KOPT-K1 (cell line): Measurements from ENCODE around the gene APOL2.

Experiments
- H3K27ac ChIP-seq: fragments of 200-600 bp; sonication (generic); 2 replicates; pipeline ENCODE4 v1.5.1; 2016; ENCODE audit warnings: antibody characterized with exemption, mild to moderate bottlenecking, low read depth, low read length; ENCODE audit not compliant: poor library complexity, severe bottlenecking
- H3K36me3 ChIP-seq: fragments of 200-600 bp; sonication (generic); 2 replicates; pipeline ENCODE4 v1.5.1; 2017; ENCODE audit warnings: antibody characterized with exemption, mild to moderate bottlenecking, low read length, moderate library complexity; ENCODE audit not compliant: insufficient read depth
- H3K9me3 ChIP-seq: fragments of 200-600 bp; sonication (generic); 2 replicates; pipeline ENCODE4 v1.5.1; 2017; ENCODE audit warnings: antibody characterized with exemption, low read length, mild to moderate bottlenecking; ENCODE audit not compliant: insufficient read depth, poor library complexity, severe bottlenecking

The APOL2 gene

GRCh38 chr22:36239401-36240171 lies at the start of gene APOL2:
TSS of gene APOL2 (minus strand) at chr22:36239527. CDS start at chr22:36233162, 6,365 bp downstream.
- H3K27ac ChIP-seq: peak within 1 kb of the TSS; percentile 81
- peaks cover 24% of the 10 kb centered on the region for H3K36me3 ChIP-seq
- H3K9me3 ChIP-seq: no peaks in the 10 kb centered on the region

- no peak overlapping the region for H3K27ac ChIP-seq
- H3K36me3 ChIP-seq: peaks cover 87% of the 10 kb centered on the region
- peaks cover 13% of the 10 kb centered on the region for H3K9me3 ChIP-seq
Measured at GRCh38 chr22:36288571-36289405, 49.5 kb upstream of the APOL2 start.

DNA sequence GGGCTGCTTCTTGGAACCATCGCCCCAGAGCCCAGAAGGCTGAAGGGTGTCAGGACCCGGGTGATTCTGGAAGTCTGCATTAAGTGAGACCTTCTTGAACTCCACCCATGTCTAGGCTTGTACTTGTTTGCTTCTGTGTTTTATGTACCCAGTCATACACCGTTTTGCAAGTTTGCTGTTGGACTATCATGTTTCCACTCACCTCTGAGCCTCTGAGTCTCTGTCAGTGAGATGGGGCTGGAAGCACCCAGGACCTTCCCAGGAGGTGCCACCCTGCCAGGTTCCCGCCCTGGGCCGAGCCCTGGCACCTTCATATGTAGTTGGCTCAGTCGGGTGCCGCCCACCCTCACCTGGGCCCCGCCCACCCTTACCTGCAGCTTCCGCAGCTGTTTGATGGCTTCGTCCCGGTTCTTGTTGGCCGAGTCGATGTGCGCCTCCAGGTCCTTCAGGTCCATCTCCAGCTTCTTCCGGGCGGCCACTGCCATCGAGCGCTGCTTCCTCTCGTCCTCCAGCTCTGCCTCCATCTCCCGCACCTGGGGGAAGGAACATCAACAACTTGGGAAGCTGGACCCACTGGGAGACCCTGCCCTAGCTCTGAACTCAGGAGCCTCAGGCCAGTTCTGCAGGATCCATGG lies 48.7 kb upstream of the APOL2 start:
- H3K9me3 ChIP-seq: peaks cover 13% of the 10 kb centered on the region
- peaks cover 87% of the 10 kb centered on the region for H3K36me3 ChIP-seq
- no peak overlapping the region for H3K27ac ChIP-seq

- Histone ChIP-seq H3K9me3 (no peaks in the 10 kb centered on the region), H3K27ac (no peak overlapping the region), H3K36me3 (peaks cover 88% of the 10 kb centered on the region)
Measured at GRCh38 chr22:36286096-36286957, 47.0 kb upstream of the APOL2 start.

- Histone ChIP-seq H3K36me3 (peaks cover 93% of the 10 kb centered on the region), H3K27ac (no peak overlapping the region), H3K9me3 (no peaks in the 10 kb centered on the region)
Measured at GRCh38 chr22:36285545-36285944, 46.2 kb upstream of the APOL2 start.

GRCh38 chr22:36285017-36285416 lies 45.7 kb upstream of the APOL2 start:
- H3K27ac ChIP-seq: no peak overlapping the region
- H3K36me3 ChIP-seq: peaks cover 92% of the 10 kb centered on the region
- H3K9me3 ChIP-seq: no peaks in the 10 kb centered on the region

DNA sequence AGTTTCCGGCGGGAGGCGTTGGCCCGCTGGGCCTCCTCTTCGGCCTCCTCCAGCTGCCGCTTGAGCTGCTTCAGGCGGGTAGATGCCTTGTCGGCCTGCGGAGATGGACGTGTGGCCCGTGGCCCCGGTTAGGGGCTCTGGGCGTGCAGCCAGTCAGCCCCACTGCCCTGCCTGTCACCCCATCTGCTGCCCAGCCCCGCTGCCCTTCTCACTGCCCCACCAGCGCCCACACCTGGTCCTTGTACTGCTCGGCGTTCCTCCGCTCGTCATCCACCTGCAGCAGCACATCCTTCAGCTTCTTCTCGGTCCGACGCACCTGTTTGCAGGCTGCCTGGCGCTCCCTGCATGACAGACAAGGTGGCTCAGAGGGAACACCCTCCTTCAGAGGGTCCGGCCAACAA lies 44.8 kb upstream of the APOL2 start:
- Histone ChIP-seq H3K9me3 (no peaks in the 10 kb centered on the region), H3K36me3 (peaks cover 90% of the 10 kb centered on the region), H3K27ac (no peak overlapping the region)

- no peaks in the 10 kb centered on the region for H3K9me3 ChIP-seq
- no peak overlapping the region for H3K27ac ChIP-seq
- peaks cover 74% of the 10 kb centered on the region for H3K36me3 ChIP-seq
Measured at GRCh38 chr22:36282328-36282831, 43.1 kb upstream of the APOL2 start.

DNA sequence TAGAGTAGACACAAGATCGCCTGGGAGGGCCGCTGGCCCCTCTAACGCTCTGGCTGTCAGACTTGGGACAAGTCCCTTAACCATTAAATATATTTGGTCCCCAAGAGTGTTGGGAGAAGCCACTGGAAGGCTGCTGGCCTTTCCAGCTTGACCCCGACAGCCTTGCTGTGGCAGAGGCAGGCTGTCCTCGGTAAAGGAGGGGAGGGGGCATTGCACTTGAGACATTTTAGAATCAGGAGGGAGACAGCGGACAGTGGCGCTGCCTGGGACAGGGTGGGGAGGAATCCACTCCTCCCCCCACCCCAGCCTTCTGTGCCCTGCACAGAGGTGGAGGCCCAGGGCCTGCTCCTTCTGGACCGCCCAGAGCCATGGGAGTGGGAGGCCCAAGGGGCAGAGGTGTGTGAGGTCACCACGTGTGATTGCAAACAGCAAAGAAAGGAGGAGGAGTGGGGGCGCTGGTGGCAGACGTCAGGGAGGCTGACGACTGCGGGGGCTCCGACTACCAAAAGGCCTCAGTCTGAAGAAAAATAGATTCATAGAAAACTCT lies 42.5 kb upstream of the APOL2 start:
- H3K36me3 ChIP-seq: peaks cover 69% of the 10 kb centered on the region
- no peaks in the 10 kb centered on the region for H3K9me3 ChIP-seq
- no peak overlapping the region for H3K27ac ChIP-seq

DNA sequence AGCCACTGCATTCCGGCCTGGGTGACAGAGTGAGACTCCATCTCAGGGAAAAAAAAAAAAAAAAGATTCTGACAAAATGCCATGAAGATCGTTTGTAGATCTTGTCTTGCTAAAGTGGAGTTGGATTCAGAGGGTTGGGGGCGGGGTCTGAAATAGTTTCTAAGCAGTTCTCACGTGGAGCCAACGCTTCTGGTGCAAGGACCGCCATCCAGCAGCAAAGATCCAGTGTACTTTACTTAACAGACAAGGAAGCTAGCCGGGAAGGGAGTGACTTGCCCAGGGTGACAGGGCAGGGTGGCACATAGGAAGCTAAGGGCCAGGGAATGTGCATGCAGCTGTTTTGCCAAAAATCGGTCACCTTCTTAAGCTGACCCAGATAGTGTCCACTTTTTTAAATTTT lies 41.1 kb upstream of the APOL2 start:
- Histone ChIP-seq H3K36me3 (peaks cover 54% of the 10 kb centered on the region), H3K9me3 (no peaks in the 10 kb centered on the region), H3K27ac (no peak overlapping the region)

GRCh38 chr22:36279219-36279666 lies 39.9 kb upstream of the APOL2 start:
- Histone ChIP-seq H3K27ac (no peak overlapping the region), H3K9me3 (no peaks in the 10 kb centered on the region), H3K36me3 (peaks cover 43% of the 10 kb centered on the region)

- no peaks in the 10 kb centered on the region for H3K9me3 ChIP-seq
- no peak overlapping the region for H3K27ac ChIP-seq
- H3K36me3 ChIP-seq: peaks cover 27% of the 10 kb centered on the region
Measured at GRCh38 chr22:36277482-36278291, 38.4 kb upstream of the APOL2 start.

- H3K9me3 ChIP-seq: no peaks in the 10 kb centered on the region
- H3K27ac ChIP-seq: no peak overlapping the region
Measured at GRCh38 chr22:36274531-36274930, 35.2 kb upstream of the APOL2 start.

More at GRCh38 chr22:36274531-36274930, 35.2 kb upstream of the APOL2 start:
- peaks cover 6% of the 10 kb centered on the region; the same call in 1 of the 2 replicates for H3K36me3 ChIP-seq
